Loucy (cell line): Measurements from ENCODE around the gene CAPN1.

Experiments used
- EZH2phosphoT487 ChIP-seq: fragments of 200-600 bp; IDR thresholded peaks from 2 replicates; pipeline ENCODE4 v1.6.1; 2018; ENCODE audit warnings: antibody characterized with exemption, mild to moderate bottlenecking, moderate library complexity, borderline replicate concordance
- TF ChIP-seq, protein P1 (sequence below): fragments of 200-600 bp; sonication (generic); conservative IDR thresholded peaks from 2 replicates; pipeline ENCODE4 v1.5.1; 2014; ENCODE audit warnings: mild to moderate bottlenecking, antibody characterized with exemption, low read length

DNA sequence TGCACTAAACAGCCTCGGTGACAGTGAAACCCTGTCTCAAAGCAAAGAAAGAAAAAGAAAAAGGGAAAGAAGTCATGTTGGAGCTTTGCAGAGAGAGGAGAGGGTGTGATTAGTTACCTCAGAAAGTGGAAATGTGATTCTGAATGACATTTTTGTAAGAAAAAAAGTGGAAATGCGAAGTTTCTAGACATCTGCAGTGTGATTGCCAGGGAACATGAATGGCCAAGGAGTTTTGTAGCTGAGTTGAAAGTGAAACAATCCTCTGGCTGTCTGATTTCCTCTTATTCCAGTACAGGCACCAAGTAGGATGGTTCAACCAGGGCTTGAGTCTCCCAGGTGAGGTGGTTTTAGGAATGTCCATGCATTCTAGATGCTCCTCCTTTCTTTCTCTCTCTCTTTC lies 29.6 kb upstream of the CAPN1 start:
- TF ChIP-seq, protein P1, sequence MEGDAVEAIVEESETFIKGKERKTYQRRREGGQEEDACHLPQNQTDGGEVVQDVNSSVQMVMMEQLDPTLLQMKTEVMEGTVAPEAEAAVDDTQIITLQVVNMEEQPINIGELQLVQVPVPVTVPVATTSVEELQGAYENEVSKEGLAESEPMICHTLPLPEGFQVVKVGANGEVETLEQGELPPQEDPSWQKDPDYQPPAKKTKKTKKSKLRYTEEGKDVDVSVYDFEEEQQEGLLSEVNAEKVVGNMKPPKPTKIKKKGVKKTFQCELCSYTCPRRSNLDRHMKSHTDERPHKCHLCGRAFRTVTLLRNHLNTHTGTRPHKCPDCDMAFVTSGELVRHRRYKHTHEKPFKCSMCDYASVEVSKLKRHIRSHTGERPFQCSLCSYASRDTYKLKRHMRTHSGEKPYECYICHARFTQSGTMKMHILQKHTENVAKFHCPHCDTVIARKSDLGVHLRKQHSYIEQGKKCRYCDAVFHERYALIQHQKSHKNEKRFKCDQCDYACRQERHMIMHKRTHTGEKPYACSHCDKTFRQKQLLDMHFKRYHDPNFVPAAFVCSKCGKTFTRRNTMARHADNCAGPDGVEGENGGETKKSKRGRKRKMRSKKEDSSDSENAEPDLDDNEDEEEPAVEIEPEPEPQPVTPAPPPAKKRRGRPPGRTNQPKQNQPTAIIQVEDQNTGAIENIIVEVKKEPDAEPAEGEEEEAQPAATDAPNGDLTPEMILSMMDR, result no peak
- TF ChIP-seq EZH2phosphoT487, result no peak
